Measurements from ENCODE around the gene MORC4. TPM values are rescaled to one million over a fixed set of nuclear protein-coding genes. Genes with fewer than 3 reads are reported as not detected.

Gene MORC4
- total and polyA plus RNA-seq, 2 of the 4 experiments (the other 2 are of a cell fraction) = 17.5 to 34.2 TPM

- intact Hi-C loops (cut with micrococcal nuclease) = no loop called here
- WGBS, 2 experiments (ENCODE audit: extremely low coverage in 2 of 2, insufficient read length in 1 of 2) = 17% methylated on average over 1 of the region's 1 CpG; no CpG with 5 or more reads in 1 of the 2 experiments
- Histone ChIP-seq H3K9me3 (ENCODE audit: control insufficient read depth, insufficient read depth, low read length) (no peaks in the 10 kb centered on the region), H3K14ac (replicated peaks; ENCODE audit: low read depth, low read length) (no peak overlapping the region), H3K4me3 (ENCODE audit: insufficient read depth, low read depth, low read length) (no peak overlapping the region), H3K79me1 (ENCODE audit: low read depth in 1 of 2, low read length in 2 of 2) (no peaks in the 10 kb centered on the region), H2BK5ac (ENCODE audit: low read depth, low read length, poor library complexity, severe bottlenecking) (no peak overlapping the region), H3K4me1 (ENCODE audit: control insufficient read depth, insufficient read depth, low read length) (no peaks in the 10 kb centered on the region), H3K4ac (ENCODE audit: low read depth, low read length) (no peak overlapping the region), H2AFZ (replicated peaks; ENCODE audit: low read length, poor library complexity) (no peak overlapping the region), H4K20me1 (ENCODE audit: insufficient read depth, low read length) (no peaks in the 10 kb centered on the region), H2AK5ac (ENCODE audit: low read depth, low read length) (no peak overlapping the region), H3K9me1 (ENCODE audit: insufficient read depth, low read length) (no peaks in the 10 kb centered on the region), H2BK20ac (ENCODE audit: low read depth, low read length) (no peak overlapping the region), H3K56ac (ENCODE audit: extremely low read depth, insufficient read depth, low read length) (no peak overlapping the region), H4K8ac (ENCODE audit: low read depth in 2 of 2, low read length in 2 of 2) (no peak overlapping the region), H2AK9ac (replicated peaks; ENCODE audit: low read depth, low read length, poor library complexity) (no peak overlapping the region), H3K9ac (ENCODE audit: low read depth, low read length) (no peak overlapping the region), H3K36me3 (ENCODE audit: control insufficient read depth, insufficient read depth, low read length) (no peaks in the 10 kb centered on the region), H3K27me3 (ENCODE audit: control insufficient read depth, insufficient read depth, low read length) (peaks cover 2% of the 10 kb centered on the region; the same call in 1 of the 2 replicates), H2BK120ac (ENCODE audit: low read depth, low read length) (no peak overlapping the region), H3K18ac (ENCODE audit: low read depth, low read length) (no peak overlapping the region), H3K23ac (ENCODE audit: low read depth, low read length) (no peak overlapping the region), H2BK15ac (ENCODE audit: low read depth, low read length) (no peak overlapping the region), H4K91ac (ENCODE audit: insufficient read depth, low read depth, low read length) (no peak overlapping the region), H3K4me2 (ENCODE audit: low read depth, low read length) (no peak overlapping the region), H4K5ac (ENCODE audit: low read depth, low read length) (no peak overlapping the region), H3K27ac (ENCODE audit: insufficient read depth, low read length) (no peak overlapping the region)
- TF ChIP-seq CHD1 (IDR thresholded peaks at IDR 0.05; ENCODE audit: low read depth, low read length) (no peak), POLR2A (IDR thresholded peaks at IDR 0.05; ENCODE audit: low read depth, low read length) (no peak), SMC3 (IDR thresholded peaks at IDR 0.05; ENCODE audit: low read depth, low read length) (no peak), RFX5 (IDR thresholded peaks at IDR 0.05; ENCODE audit: low read depth, low read length) (no peak), MXI1 (IDR thresholded peaks at IDR 0.05; ENCODE audit: borderline replicate concordance, low read depth, low read length) (no peak), FOS (IDR thresholded peaks at IDR 0.05; ENCODE audit: low read depth, low read length) (no peak)
- TF ChIP-seq, protein P1, sequence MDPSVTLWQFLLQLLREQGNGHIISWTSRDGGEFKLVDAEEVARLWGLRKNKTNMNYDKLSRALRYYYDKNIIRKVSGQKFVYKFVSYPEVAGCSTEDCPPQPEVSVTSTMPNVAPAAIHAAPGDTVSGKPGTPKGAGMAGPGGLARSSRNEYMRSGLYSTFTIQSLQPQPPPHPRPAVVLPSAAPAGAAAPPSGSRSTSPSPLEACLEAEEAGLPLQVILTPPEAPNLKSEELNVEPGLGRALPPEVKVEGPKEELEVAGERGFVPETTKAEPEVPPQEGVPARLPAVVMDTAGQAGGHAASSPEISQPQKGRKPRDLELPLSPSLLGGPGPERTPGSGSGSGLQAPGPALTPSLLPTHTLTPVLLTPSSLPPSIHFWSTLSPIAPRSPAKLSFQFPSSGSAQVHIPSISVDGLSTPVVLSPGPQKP (IDR thresholded peaks at IDR 0.05; ENCODE audit: borderline replicate concordance, low read depth, low read length) = no peak
- BruUV-seq (replicated peaks) = no TSS peak
- ChIA-PET POLR2A (ENCODE audit: unreplicated experiment) (no interaction called here), CTCF (no interaction called here)
- ATAC-seq (ENCODE audit: low read depth) = no peak
- no peak for DNase-seq
- in situ Hi-C loops (cut with MboI; ENCODE audit: low sequenced_read_pairs) = no loop called here
- dilution Hi-C loops (cut with HindIII; ENCODE audit: low sequenced_read_pairs, unreplicated experiment) = no loop called here
These were observed 47.6 kb upstream of the MORC4 start for GRCh38 chrX:107047622-107048021.
